MM.1S (cell line): ENCODE measurements around the gene ILF2.

Source experiments
- EZH2phosphoT487 ChIP-seq: fragments of 300-600 bp; sonication (generic); IDR thresholded peaks from 2 replicates; pipeline ENCODE4 v1.6.1; 2018; ENCODE audit warnings: antibody characterized with exemption, low read length
- TF ChIP-seq, protein P1 (sequence below): fragments of 300-600 bp; sonication (generic); IDR thresholded peaks from 2 replicates; pipeline ENCODE4 v1.5.1; 2016; ENCODE audit warnings: antibody characterized with exemption, low read length, mixed read lengths

DNA sequence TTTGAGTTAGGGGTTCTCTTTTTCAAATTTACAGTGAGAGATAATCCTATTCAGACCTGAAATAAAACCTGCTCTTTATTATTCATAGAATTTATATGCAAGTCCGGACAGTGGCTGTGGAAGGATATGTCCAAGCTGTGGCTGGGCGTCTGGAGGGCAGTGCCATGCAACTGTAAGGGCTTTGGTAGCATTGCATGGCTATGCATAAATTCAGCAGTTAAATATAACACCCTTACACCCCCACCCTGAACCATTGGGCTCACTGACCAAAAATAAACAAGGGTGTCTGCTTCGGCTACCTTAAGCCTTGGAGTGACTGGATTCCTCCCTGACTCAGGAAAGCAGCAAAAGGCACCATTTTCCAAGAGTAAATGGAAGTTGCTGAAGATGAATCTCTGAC, 31.5 kb downstream of the ILF2 start:
- TF ChIP-seq, protein P1, sequence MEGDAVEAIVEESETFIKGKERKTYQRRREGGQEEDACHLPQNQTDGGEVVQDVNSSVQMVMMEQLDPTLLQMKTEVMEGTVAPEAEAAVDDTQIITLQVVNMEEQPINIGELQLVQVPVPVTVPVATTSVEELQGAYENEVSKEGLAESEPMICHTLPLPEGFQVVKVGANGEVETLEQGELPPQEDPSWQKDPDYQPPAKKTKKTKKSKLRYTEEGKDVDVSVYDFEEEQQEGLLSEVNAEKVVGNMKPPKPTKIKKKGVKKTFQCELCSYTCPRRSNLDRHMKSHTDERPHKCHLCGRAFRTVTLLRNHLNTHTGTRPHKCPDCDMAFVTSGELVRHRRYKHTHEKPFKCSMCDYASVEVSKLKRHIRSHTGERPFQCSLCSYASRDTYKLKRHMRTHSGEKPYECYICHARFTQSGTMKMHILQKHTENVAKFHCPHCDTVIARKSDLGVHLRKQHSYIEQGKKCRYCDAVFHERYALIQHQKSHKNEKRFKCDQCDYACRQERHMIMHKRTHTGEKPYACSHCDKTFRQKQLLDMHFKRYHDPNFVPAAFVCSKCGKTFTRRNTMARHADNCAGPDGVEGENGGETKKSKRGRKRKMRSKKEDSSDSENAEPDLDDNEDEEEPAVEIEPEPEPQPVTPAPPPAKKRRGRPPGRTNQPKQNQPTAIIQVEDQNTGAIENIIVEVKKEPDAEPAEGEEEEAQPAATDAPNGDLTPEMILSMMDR: no peak
- no peak for TF ChIP-seq EZH2phosphoT487
